Sigmoid colon (tissue), 7 donors: ENCODE results near the gene IGFL2. TPM values are rescaled to one million over a fixed set of nuclear protein-coding genes. Genes with fewer than 3 reads are reported as not detected.
"Not testable (repeated sequence)": the region's sequence is repeated elsewhere in the genome, so short reads cannot be mapped to it uniquely, and the experiment has no call there.

Experiments used
- DNase-seq: peaks from one replicate; pipeline ENCODE4 v3.0.0-alpha.2; 2019
- H3K27ac ChIP-seq, 4 donors: fragments of 200-600 bp; sonication (generic); one replicate each; pipeline ENCODE4 v1.5.1; 2016 to 2019; ENCODE audit warnings: mild to moderate bottlenecking in 1 of 4
- H3K27me3 ChIP-seq, 3 donors: fragments of 200-600 bp; sonication (generic); one replicate each; pipeline ENCODE4 v1.5.1; 2019; ENCODE audit warnings: mild to moderate bottlenecking in 1 of 3
- H3K36me3 ChIP-seq, 4 donors: fragments of 200-600 bp; sonication (generic); one replicate each; pipeline ENCODE4 v1.5.1; 2016 to 2019
- H3K4me1 ChIP-seq, 4 donors: fragments of 200-600 bp; sonication (generic); one replicate each; pipeline ENCODE4 v1.5.1; 2017 to 2019
- H3K4me3 ChIP-seq, 4 donors: fragments of 200-600 bp; sonication (generic); one replicate each; pipeline ENCODE4 v1.5.1; 2017 to 2019; ENCODE audit warnings: mild to moderate bottlenecking in 2 of 4, moderate library complexity in 1 of 4
- H3K9me3 ChIP-seq, 4 donors: fragments of 200-600 bp in 3 of 4; sonication (generic) in 3 of 4; one replicate each; pipeline versions ENCODE4 v1.5.1 to v1.6.1; 2013 to 2019
- EP300 ChIP-seq, 4 donors: sonication (generic); formaldehyde crosslinking; IDR thresholded peaks; one replicate each; pipeline ENCODE4 v1.6.1; 2017; ENCODE audit warnings: antibody characterized with exemption in 4 of 4
- POLR2A ChIP-seq, 2 donors: fragments of 450-650 bp; IDR thresholded peaks; one replicate each; pipeline ENCODE4 v1.6.1; 2016; ENCODE audit warnings: antibody characterized with exemption in 2 of 2, mild to moderate bottlenecking in 2 of 2, moderate library complexity in 2 of 2
- POLR2AphosphoS5 ChIP-seq, 4 donors: sonication (generic); formaldehyde crosslinking; IDR thresholded peaks; one replicate each; pipeline ENCODE4 v1.6.1; 2017; ENCODE audit warnings: antibody characterized with exemption in 4 of 4
- WGBS, 2 donors: extraction: QIAGEN DNeasy Blood & Tissue Kit; methylation state at CpG; one replicate each; pipeline ENCODE4 v1.1.7; 2013; 5-methylcytosine and 5-hydroxymethylcytosine counted together
- intact Hi-C: fragments of 100-400 bp; cut with DNase I; formaldehyde crosslinking; loops from one replicate; pipeline ENCODE4 v1.15.1; 2023
- polyA plus RNA-seq, 3 donors: library from polyadenylated mRNA; stranded (reverse); fragments of 200-250 nt; gene quantifications; one replicate each; pipeline ENCODE4 v1.2.3, GENCODE V29; 2013
- total RNA-seq, 4 donors: library from RNA; depleted of rRNA; stranded (reverse); fragments of >200 nt; gene quantifications; one replicate each; pipeline ENCODE4 v1.1.0, GENCODE V29; 2016
- TF ChIP-seq, protein P1 (sequence below), 4 experiments: fragments of 450-650 bp in 3 of 4; fragments of 200-600 bp in 1 of 4; IDR thresholded peaks; one replicate each; pipeline ENCODE4 v1.5.1; 2016 to 2019; ENCODE audit warnings: antibody characterized with exemption in 4 of 4, mild to moderate bottlenecking in 3 of 4, moderate library complexity in 2 of 4
- donor health status: healthy with polysubstance abuse.
- donor health status: Bipolar disorder and iron deficiency.
- donor health status: healthy.

Gene IGFL2
- total and polyA plus RNA-seq, 7 donors, result 0.49 to 1.8 (median 1.1) TPM; not detected in 4

- intact Hi-C loops, result loop anchor here (1.0 to 5.0 kb wide), 3 partner anchors 77 to 161 kb away; no protein-coding TSS in a partner anchor
- TF ChIP-seq EP300 (IDR thresholded peaks at IDR 0.05) (no peak), POLR2A (IDR thresholded peaks at IDR 0.05) (no peak), POLR2AphosphoS5 (IDR thresholded peaks at IDR 0.05) (no peak)
- TF ChIP-seq, protein P1, sequence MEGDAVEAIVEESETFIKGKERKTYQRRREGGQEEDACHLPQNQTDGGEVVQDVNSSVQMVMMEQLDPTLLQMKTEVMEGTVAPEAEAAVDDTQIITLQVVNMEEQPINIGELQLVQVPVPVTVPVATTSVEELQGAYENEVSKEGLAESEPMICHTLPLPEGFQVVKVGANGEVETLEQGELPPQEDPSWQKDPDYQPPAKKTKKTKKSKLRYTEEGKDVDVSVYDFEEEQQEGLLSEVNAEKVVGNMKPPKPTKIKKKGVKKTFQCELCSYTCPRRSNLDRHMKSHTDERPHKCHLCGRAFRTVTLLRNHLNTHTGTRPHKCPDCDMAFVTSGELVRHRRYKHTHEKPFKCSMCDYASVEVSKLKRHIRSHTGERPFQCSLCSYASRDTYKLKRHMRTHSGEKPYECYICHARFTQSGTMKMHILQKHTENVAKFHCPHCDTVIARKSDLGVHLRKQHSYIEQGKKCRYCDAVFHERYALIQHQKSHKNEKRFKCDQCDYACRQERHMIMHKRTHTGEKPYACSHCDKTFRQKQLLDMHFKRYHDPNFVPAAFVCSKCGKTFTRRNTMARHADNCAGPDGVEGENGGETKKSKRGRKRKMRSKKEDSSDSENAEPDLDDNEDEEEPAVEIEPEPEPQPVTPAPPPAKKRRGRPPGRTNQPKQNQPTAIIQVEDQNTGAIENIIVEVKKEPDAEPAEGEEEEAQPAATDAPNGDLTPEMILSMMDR (IDR thresholded peaks at IDR 0.05), result no peak
Observed at GRCh38 chr19:46189971-46190888, 42.2 kb downstream of the IGFL2 start.

GRCh38 chr19:46191356-46191755 is 43.3 kb downstream of the IGFL2 start:
- Histone ChIP-seq H3K9me3 (no peaks in the 10 kb centered on the region), H3K27ac (no peak overlapping the region), H3K4me3 (no peak overlapping the region), H3K27me3 (peaks cover 0 to 22% (median 4%) of the 10 kb centered on the region in 3 donors), H3K36me3 (no peaks in the 10 kb centered on the region), H3K4me1 (no peaks in the 10 kb centered on the region)
- TF ChIP-seq POLR2A (IDR thresholded peaks at IDR 0.05) (no peak), EP300 (IDR thresholded peaks at IDR 0.05) (no peak), POLR2AphosphoS5 (IDR thresholded peaks at IDR 0.05) (no peak)
- TF ChIP-seq, protein P1 (IDR thresholded peaks at IDR 0.05), result no peak
- DNase-seq, result no peak
- WGBS, 2 donors, result 71 to 76% methylated on average over 4 of the region's 4 CpGs
- intact Hi-C loops, result no loop called here

More at GRCh38 chr19:46189971-46190888, 42.2 kb downstream of the IGFL2 start:
- peaks cover 0 to 22% (median 4%) of the 10 kb centered on the region in 3 donors for H3K27me3 ChIP-seq
- WGBS, 2 donors, result 44 to 60% methylated on average over 8 of the region's 8 CpGs
- no peaks in the 10 kb centered on the region for H3K9me3 ChIP-seq
- no peak overlapping the region for H3K4me3 ChIP-seq
- DNase-seq, result no peak
- H3K36me3 ChIP-seq, result no peaks in the 10 kb centered on the region
- H3K4me1 ChIP-seq, result no peaks in the 10 kb centered on the region
- no peak overlapping the region for H3K27ac ChIP-seq

- no peaks in the 10 kb centered on the region for H3K36me3 ChIP-seq
- intact Hi-C loops, result no loop called here
- H3K9me3 ChIP-seq, result no peaks in the 10 kb centered on the region
- H3K27ac ChIP-seq, result no peak overlapping the region
- no peak for TF ChIP-seq EP300 (IDR thresholded peaks at IDR 0.05)
- TF ChIP-seq POLR2AphosphoS5 (IDR thresholded peaks at IDR 0.05), result no peak
- no peak for TF ChIP-seq POLR2A (IDR thresholded peaks at IDR 0.05)
- TF ChIP-seq, protein P1 (IDR thresholded peaks at IDR 0.05), result no peak
- DNase-seq, result no peak
- H3K4me3 ChIP-seq, result no peak overlapping the region
- H3K4me1 ChIP-seq, result no peaks in the 10 kb centered on the region
- H3K27me3 ChIP-seq, result peaks cover 0 to 26% (median 4%) of the 10 kb centered on the region in 3 donors
- WGBS, 2 donors, result 39 to 58% methylated on average over 3 of the region's 3 CpGs
Observed at GRCh38 chr19:46191972-46192371, 43.9 kb downstream of the IGFL2 start.

DNA sequence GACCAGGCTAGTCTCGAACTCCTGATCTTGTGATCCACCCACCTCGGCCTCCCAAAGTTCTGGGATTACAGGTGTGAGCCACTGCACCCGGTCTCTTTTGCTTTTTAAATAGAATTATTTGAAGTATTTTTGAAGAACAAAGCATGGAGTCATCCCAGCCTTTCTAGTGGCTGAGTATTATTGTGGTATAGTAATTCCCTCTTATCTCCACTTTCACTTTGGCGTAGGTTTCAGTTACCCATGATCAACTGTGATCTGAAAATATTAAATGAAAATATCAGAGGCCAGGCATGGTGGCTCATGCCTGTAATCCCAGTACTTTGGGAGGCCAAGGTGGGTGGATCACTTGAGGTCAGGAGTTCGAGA is 44.6 kb downstream of the IGFL2 start:
- intact Hi-C loops, DNase-seq, H3K27ac ChIP-seq, H3K9me3 ChIP-seq, H3K36me3 ChIP-seq, H3K4me3 ChIP-seq, H3K4me1 ChIP-seq: not testable (repeated sequence)
- 49 to 71% methylated on average over 5 of the region's 5 CpGs for WGBS, 2 donors
- peaks cover 0 to 29% (median 4%) of the 10 kb centered on the region in 3 donors for H3K27me3 ChIP-seq

DNA sequence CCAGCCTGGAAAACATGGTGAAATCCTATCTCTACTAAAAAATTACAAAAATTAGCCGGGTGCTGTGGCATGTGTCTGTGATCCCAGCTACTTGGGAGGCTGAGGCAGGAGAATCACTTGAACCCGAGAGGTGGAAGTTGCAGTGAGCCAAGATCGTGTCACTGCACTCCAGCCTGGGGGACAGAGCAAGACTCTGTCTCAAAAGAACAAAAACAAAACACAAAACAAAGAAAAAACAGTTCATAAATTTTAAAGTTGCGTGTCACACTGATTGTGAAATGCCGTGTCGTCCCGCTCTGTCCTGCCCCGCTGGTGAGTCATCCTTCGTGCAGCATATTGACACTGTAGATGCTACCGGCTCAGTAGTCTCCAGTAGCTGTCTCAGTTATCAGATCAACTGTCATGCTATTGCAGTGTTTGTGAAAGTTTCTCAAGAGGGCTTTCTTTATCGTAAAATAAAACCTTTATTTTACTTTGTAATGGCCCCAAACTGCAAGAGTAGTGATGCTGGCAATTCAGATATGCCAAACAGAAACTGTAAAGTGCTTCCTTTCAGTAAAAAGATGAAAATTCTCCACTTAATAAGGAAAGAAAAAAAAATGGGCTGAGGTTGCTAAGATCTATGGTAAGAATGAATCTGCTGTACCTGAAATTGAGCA is 45.1 kb downstream of the IGFL2 start:
- H3K27me3 ChIP-seq, result peaks cover 0 to 28% (median 4%) of the 10 kb centered on the region in 3 donors
- intact Hi-C loops, result no loop called here
- 18 to 54% methylated on average over 11 of the region's 11 CpGs for WGBS, 2 donors

More for the DNA sequence above, 45.1 kb downstream of the IGFL2 start:
- H3K4me3 ChIP-seq, result no peak overlapping the region
- H3K27ac ChIP-seq, result no peak overlapping the region
- H3K9me3 ChIP-seq, result no peaks in the 10 kb centered on the region
- DNase-seq, result no peak
- TF ChIP-seq, protein P1 (IDR thresholded peaks at IDR 0.05), result no peak
- TF ChIP-seq EP300 (IDR thresholded peaks at IDR 0.05) (no peak), POLR2A (IDR thresholded peaks at IDR 0.05) (no peak), POLR2AphosphoS5 (IDR thresholded peaks at IDR 0.05) (no peak)
- no peaks in the 10 kb centered on the region for H3K4me1 ChIP-seq
- no peaks in the 10 kb centered on the region for H3K36me3 ChIP-seq
